Measurements from ENCODE around the gene HINT2. TPM values are rescaled to one million over a fixed set of nuclear protein-coding genes. Genes with fewer than 3 reads are reported as not detected.

HINT2 gene
- total RNA-seq, 2 donors from 2014 or later: 33.3 to 35.0 TPM

GRCh38 chr9:35790025-35790384, 24.8 kb downstream of the HINT2 start:
- ATAC-seq (no peak), DNase-seq (no peak)
- WGBS, 2 donors: 25 to 31% methylated on average over 4 of the region's 4 CpGs
- H3K4me1 ChIP-seq: peaks cover 7% of the 10 kb centered on the region
- no peaks in the 10 kb centered on the region for H3K36me3 ChIP-seq (replicated peaks in 1 of 2; ENCODE audit: insufficient read depth in 1 of 2, low read depth in 2 of 2)
- H3K27ac ChIP-seq: no peak overlapping the region
- H3K27me3 ChIP-seq: no peaks in the 10 kb centered on the region
- intact Hi-C loops (cut with DNase I): loop anchor here (5.0 kb wide), 1 partner anchor 87 kb away; no protein-coding TSS in a partner anchor
- no peak overlapping the region for H3K4me3 ChIP-seq
- no peaks in the 10 kb centered on the region for H3K9me3 ChIP-seq
- TF ChIP-seq CTCF (IDR thresholded peaks at IDR 0.05) (no peak), POLR2A (IDR thresholded peaks at IDR 0.05) (no peak)

- 91 to 93% methylated on average over 2 of the region's 2 CpGs for WGBS, 2 donors
- H3K4me1 ChIP-seq: peaks cover 7% of the 10 kb centered on the region
- intact Hi-C loops (cut with DNase I): no loop called here
- ATAC-seq: no peak
- no peaks in the 10 kb centered on the region for H3K27me3 ChIP-seq
- H3K36me3 ChIP-seq (replicated peaks in 1 of 2; ENCODE audit: insufficient read depth in 1 of 2, low read depth in 2 of 2): no peaks in the 10 kb centered on the region
- TF ChIP-seq POLR2A (IDR thresholded peaks at IDR 0.05): no peak
- no peak for TF ChIP-seq CTCF (IDR thresholded peaks at IDR 0.05)
- DNase-seq: no peak
- H3K9me3 ChIP-seq: no peaks in the 10 kb centered on the region
- H3K27ac ChIP-seq: no peak overlapping the region
- no peak overlapping the region for H3K4me3 ChIP-seq
Measured at GRCh38 chr9:35789541-35789940, 25.3 kb downstream of the HINT2 start.

- no peak for DNase-seq
Measured at GRCh38 chr9:35783418-35783817, 31.4 kb downstream of the HINT2 start.

GRCh38 chr9:35781066-35781465, 33.8 kb downstream of the HINT2 start:
- intact Hi-C loops (cut with DNase I): no loop called here
- Histone ChIP-seq H3K4me1 (no peaks in the 10 kb centered on the region), H3K27me3 (no peaks in the 10 kb centered on the region), H3K27ac (no peak overlapping the region), H3K9me3 (no peaks in the 10 kb centered on the region), H3K36me3 (replicated peaks in 1 of 2; ENCODE audit: insufficient read depth in 1 of 2, low read depth in 2 of 2) (no peaks in the 10 kb centered on the region), H3K4me3 (no peak overlapping the region)
- 54 to 67% methylated on average over 2 of the region's 2 CpGs for WGBS, 2 donors
- no peak for TF ChIP-seq CTCF (IDR thresholded peaks at IDR 0.05)
- no peak for TF ChIP-seq POLR2A (IDR thresholded peaks at IDR 0.05)
- DNase-seq: no peak
- ATAC-seq: no peak

More at GRCh38 chr9:35783418-35783817, 31.4 kb downstream of the HINT2 start:
- H3K9me3 ChIP-seq: no peaks in the 10 kb centered on the region
- no peak overlapping the region for H3K4me3 ChIP-seq
- intact Hi-C loops (cut with DNase I): no loop called here
- no peaks in the 10 kb centered on the region for H3K4me1 ChIP-seq
- no peak for TF ChIP-seq POLR2A (IDR thresholded peaks at IDR 0.05)
- TF ChIP-seq CTCF (IDR thresholded peaks at IDR 0.05): no peak
- H3K27ac ChIP-seq: no peak overlapping the region
- H3K36me3 ChIP-seq (replicated peaks in 1 of 2; ENCODE audit: insufficient read depth in 1 of 2, low read depth in 2 of 2): no peaks in the 10 kb centered on the region
- no peak for ATAC-seq
- no peaks in the 10 kb centered on the region for H3K27me3 ChIP-seq

- Histone ChIP-seq H3K36me3 (replicated peaks in 1 of 2; ENCODE audit: insufficient read depth in 1 of 2, low read depth in 2 of 2) (no peaks in the 10 kb centered on the region), H3K4me3 (no peak overlapping the region), H3K27me3 (no peaks in the 10 kb centered on the region), H3K27ac (no peak overlapping the region), H3K4me1 (peaks cover 5% of the 10 kb centered on the region), H3K9me3 (no peaks in the 10 kb centered on the region)
- intact Hi-C loops (cut with DNase I): no loop called here
- WGBS, 2 donors: 76 to 90% methylated on average over 3 of the region's 3 CpGs
- ATAC-seq (no peak), DNase-seq (no peak)
- TF ChIP-seq POLR2A (IDR thresholded peaks at IDR 0.05) (no peak), CTCF (IDR thresholded peaks at IDR 0.05) (no peak)
Measured at GRCh38 chr9:35778496-35778895, 36.3 kb downstream of the HINT2 start.

All from body of pancreas (tissue), 4 donors.